ENCODE data around the gene EVC2. TPM values are rescaled to one million over a fixed set of nuclear protein-coding genes. Genes with fewer than 3 reads are reported as not detected.

Gene EVC2
- total RNA-seq, 4 donors from 2014 or later, result 0.20 to 10.5 (median 3.9) TPM

- no peak for TF ChIP-seq POLR2AphosphoS5 (IDR thresholded peaks at IDR 0.05)
- TF ChIP-seq POLR2A (IDR thresholded peaks at IDR 0.05), result no peak
- TF ChIP-seq EP300 (IDR thresholded peaks at IDR 0.05; ENCODE audit: low read depth), result no peak
- no peak for TF ChIP-seq CTCF (IDR thresholded peaks at IDR 0.05)
- in situ Hi-C loops (cut with MboI; ENCODE audit: low pct_ligation_motif_present in 1 of 4, low pct_unique_long_range_greater_than_20kb in 1 of 4, low sequenced_read_pairs in 3 of 4) (no loop called here), intact Hi-C loops (cut with DNase I; ENCODE audit: low total_unique reads) (no loop called here)
- Histone ChIP-seq H3K9me3 (peaks cover 0 to 4% of the 10 kb centered on the region in 2 donors), H3K27me3 (no peaks in the 10 kb centered on the region), H3K36me3 (no peaks in the 10 kb centered on the region), H3K4me1 (no peaks in the 10 kb centered on the region), H3K27ac (no peak overlapping the region), H3K4me3 (no peak overlapping the region)
- DNase-seq, result no peak
- WGBS, 2 donors (ENCODE audit: low coverage in 1 of 2), result 64 to 77% methylated on average over 2 of the region's 2 CpGs
Observed at GRCh38 chr4:5539584-5539983, 168.8 kb downstream of the EVC2 start.

GRCh38 chr4:5532100-5532499 lies 176.3 kb downstream of the EVC2 start:
- intact Hi-C loops (cut with DNase I; ENCODE audit: low total_unique reads), result no loop called here

GRCh38 chr4:5528031-5528436 lies 180.3 kb downstream of the EVC2 start:
- Histone ChIP-seq H3K4me3 (no peak overlapping the region), H3K36me3 (no peaks in the 10 kb centered on the region), H3K9me3 (no peaks in the 10 kb centered on the region), H3K27me3 (no peaks in the 10 kb centered on the region), H3K4me1 (no peaks in the 10 kb centered on the region), H3K27ac (no peak overlapping the region)
- WGBS, 2 donors (ENCODE audit: low coverage in 1 of 2), result 95 to 100% methylated on average over 1 to 4 of the region's 4 CpGs
- in situ Hi-C loops (cut with MboI; ENCODE audit: low pct_ligation_motif_present in 1 of 4, low pct_unique_long_range_greater_than_20kb in 1 of 4, low sequenced_read_pairs in 3 of 4), result no loop called here
- intact Hi-C loops (cut with DNase I; ENCODE audit: low total_unique reads), result no loop called here
- TF ChIP-seq POLR2AphosphoS5 (IDR thresholded peaks at IDR 0.05) (no peak), CTCF (IDR thresholded peaks at IDR 0.05) (no peak), EP300 (IDR thresholded peaks at IDR 0.05; ENCODE audit: low read depth) (no peak), POLR2A (IDR thresholded peaks at IDR 0.05) (no peak)
- no peak for DNase-seq

More at GRCh38 chr4:5532100-5532499, 176.3 kb downstream of the EVC2 start:
- Histone ChIP-seq H3K27ac (no peak overlapping the region), H3K36me3 (no peaks in the 10 kb centered on the region), H3K27me3 (no peaks in the 10 kb centered on the region), H3K4me3 (no peak overlapping the region), H3K4me1 (no peaks in the 10 kb centered on the region), H3K9me3 (peaks cover 0 to 4% of the 10 kb centered on the region in 2 donors)
- TF ChIP-seq POLR2AphosphoS5 (IDR thresholded peaks at IDR 0.05) (no peak), EP300 (IDR thresholded peaks at IDR 0.05; ENCODE audit: low read depth) (no peak), POLR2A (IDR thresholded peaks at IDR 0.05) (no peak), CTCF (IDR thresholded peaks at IDR 0.05) (no peak)
- 89% methylated on average over 2 of the region's 2 CpGs; no CpG with 5 or more reads in 1 of the 2 donors for WGBS, 2 donors (ENCODE audit: low coverage in 1 of 2)
- in situ Hi-C loops (cut with MboI; ENCODE audit: low pct_ligation_motif_present in 1 of 4, low pct_unique_long_range_greater_than_20kb in 1 of 4, low sequenced_read_pairs in 3 of 4), result no loop called here
- DNase-seq, result no peak

- Histone ChIP-seq H3K27ac (no peak overlapping the region), H3K27me3 (no peaks in the 10 kb centered on the region), H3K36me3 (no peaks in the 10 kb centered on the region), H3K4me3 (no peak overlapping the region), H3K4me1 (no peaks in the 10 kb centered on the region), H3K9me3 (no peaks in the 10 kb centered on the region)
- intact Hi-C loops (cut with DNase I; ENCODE audit: low total_unique reads) (no loop called here), in situ Hi-C loops (cut with MboI; ENCODE audit: low pct_ligation_motif_present in 1 of 4, low pct_unique_long_range_greater_than_20kb in 1 of 4, low sequenced_read_pairs in 3 of 4) (no loop called here)
- WGBS, 2 donors (ENCODE audit: low coverage in 1 of 2), result 40 to 53% methylated on average over 2 to 3 of the region's 3 CpGs
- no peak for DNase-seq
- TF ChIP-seq POLR2AphosphoS5 (IDR thresholded peaks at IDR 0.05), result no peak
- TF ChIP-seq EP300 (IDR thresholded peaks at IDR 0.05; ENCODE audit: low read depth), result no peak
- TF ChIP-seq POLR2A (IDR thresholded peaks at IDR 0.05), result no peak
- no peak for TF ChIP-seq CTCF (IDR thresholded peaks at IDR 0.05)
Observed at GRCh38 chr4:5527211-5527610, 181.1 kb downstream of the EVC2 start.
